GM12872 (cell line): ENCODE results near the gene TRDMT1.

Experiments used
- TF ChIP-seq, protein P1 (sequence below): IDR thresholded peaks from 3 replicates; pipeline ENCODE4 v1.5.1; 2011; ENCODE audit warnings: low read depth, mild to moderate bottlenecking, low read length, moderate library complexity; ENCODE audit not compliant: insufficient read depth

Gene TRDMT1

DNA sequence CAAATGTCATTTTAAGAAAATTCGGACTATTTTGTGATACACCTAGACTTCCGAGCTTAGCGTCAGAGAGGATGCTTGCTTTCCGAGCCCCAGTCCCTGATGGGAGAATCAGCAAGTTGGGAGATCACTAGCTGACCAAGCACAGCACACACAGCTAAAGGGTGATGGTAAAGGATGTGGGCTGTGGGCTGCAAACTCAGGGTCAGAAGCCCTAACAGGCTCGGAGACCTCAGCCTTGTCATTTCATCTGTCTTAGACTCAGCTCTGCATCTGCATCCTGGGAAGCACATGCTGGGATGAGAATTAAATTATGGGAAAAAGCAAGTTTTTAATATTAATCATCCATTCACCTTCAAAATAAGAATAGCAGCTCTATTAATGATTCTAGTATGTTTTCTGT, 75.1 kb downstream of the TRDMT1 start:
- TF ChIP-seq, protein P1, sequence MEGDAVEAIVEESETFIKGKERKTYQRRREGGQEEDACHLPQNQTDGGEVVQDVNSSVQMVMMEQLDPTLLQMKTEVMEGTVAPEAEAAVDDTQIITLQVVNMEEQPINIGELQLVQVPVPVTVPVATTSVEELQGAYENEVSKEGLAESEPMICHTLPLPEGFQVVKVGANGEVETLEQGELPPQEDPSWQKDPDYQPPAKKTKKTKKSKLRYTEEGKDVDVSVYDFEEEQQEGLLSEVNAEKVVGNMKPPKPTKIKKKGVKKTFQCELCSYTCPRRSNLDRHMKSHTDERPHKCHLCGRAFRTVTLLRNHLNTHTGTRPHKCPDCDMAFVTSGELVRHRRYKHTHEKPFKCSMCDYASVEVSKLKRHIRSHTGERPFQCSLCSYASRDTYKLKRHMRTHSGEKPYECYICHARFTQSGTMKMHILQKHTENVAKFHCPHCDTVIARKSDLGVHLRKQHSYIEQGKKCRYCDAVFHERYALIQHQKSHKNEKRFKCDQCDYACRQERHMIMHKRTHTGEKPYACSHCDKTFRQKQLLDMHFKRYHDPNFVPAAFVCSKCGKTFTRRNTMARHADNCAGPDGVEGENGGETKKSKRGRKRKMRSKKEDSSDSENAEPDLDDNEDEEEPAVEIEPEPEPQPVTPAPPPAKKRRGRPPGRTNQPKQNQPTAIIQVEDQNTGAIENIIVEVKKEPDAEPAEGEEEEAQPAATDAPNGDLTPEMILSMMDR = no peak

DNA sequence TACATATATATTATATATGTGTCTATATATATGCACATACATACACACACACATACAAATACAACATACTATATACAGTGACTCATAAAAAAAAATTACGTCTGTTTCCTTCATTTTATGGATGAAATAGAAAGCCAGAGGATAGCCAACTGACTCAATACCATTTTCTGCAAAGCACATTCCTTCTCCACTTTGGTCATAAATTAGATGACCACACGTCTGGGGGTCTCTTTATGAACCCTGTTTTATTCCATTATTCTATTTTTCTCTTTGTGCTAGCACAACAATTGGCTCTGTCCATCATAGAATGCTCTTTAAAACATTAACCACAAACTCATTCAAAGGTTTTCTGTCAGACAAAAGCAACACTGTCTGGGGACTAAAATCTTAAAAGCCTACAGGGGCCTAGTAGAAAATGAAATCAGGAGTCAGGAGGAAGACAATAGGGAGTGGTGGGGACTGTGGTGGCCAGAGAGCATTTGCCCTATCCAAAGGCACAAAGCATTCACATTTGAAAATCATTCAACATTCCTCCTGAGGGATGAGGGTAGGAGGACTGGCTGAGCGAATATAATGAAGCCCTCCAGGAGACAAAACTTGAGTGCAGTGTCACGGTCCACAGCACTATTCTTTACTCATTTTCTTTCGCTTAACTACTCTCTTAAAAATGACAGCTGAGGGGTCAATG, 76.1 kb downstream of the TRDMT1 start:
- TF ChIP-seq, protein P1 = no peak

DNA sequence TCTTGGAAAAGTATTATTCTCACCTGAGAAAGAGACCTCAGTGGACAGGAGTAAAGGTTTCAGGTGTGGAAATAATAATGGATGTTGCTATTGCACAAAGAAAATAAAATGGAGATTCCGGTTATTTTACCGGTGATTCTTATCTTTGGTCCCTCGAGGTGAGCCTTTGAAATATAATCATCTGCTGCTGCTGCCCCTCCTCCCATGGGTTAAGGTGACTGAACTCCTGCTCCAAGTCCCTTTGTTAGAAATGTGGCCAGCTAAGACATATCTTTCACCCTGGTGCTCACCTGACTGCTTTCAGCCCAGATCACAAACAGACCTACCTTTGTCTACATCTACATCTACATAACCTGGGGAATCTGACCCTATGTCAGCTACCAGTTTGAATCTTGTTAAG, 77.5 kb downstream of the TRDMT1 start:
- TF ChIP-seq, protein P1 = no peak

DNA sequence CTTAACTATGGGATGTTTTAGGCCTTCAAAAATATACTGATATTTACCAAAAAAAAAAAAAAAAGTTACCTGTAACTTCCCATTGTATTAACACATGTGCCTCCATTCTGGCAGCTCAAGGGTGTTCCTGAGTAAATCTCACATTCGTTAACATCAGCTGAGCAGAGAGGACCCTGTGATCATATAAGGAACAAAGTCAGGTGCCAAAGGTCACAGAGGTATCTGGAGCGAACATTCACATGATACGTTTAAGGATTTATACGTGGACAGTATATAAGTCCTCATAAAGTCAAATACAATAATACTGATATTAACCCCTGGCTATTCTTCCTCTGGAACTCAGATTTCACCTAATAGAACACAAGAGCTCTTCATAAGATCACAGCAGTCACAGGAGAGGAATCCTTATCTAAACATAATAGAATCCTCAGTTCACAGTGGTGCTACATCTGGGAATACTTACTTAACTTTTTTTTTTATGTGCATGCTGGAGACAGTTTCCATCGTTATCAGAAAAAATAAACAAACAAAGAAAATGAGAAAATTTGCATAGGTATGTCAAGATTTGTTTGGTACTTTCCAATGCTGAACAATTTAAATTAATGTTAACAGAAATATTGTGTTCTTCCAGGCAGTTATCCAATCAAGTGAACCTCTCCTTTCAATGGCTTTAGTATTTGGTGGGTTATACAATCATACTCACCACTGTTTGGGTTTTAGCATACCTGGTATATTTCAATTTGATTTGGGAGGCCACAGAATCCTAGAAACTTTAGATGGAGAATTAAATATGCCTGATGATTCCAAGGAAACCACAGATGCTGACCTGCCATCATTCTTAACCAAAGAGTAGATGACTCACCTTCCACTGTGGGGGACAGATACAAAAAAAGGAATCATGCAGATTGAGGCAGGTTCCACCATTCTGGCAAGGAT, 78.5 kb downstream of the TRDMT1 start:
- TF ChIP-seq, protein P1 = no peak

DNA sequence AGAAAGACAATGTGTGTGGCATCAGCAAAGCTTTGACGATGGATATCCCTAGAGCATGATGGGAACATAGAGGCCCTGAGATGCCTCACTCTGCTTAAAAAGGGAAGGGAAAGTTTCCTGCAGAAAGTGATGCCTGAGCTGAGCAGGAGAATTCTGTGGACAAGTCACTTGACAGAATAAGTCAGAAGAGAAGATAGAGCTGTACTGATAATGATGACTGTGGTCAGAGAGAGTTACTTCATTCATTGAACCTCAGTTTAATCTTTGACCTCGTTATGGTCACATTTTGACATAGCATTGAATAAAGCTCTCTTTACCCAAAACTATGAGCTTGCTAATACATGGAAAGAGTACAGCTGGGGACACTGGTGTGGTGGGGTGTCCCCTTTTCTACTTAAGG, 79.4 kb downstream of the TRDMT1 start:
- TF ChIP-seq, protein P1 = no peak

DNA sequence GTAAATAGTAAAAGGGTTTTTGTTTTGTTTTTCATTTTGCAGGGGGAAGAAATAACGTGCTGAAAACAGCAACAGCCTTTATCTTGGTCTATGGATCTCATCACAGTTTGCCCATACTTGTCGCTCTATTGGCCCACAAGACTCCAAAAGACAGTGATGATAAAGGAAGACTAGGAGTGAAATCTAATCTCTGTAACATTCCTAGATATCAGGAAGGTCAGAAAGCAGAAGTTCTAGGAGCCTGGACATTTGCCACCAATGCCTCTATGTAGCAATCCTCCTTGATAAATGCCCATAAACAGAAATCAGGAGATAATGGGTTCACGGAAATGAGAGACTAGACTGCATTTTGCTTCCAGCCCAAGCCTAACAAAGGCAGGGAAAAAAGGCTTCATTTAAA, 80.8 kb downstream of the TRDMT1 start:
- TF ChIP-seq, protein P1 = no peak

DNA sequence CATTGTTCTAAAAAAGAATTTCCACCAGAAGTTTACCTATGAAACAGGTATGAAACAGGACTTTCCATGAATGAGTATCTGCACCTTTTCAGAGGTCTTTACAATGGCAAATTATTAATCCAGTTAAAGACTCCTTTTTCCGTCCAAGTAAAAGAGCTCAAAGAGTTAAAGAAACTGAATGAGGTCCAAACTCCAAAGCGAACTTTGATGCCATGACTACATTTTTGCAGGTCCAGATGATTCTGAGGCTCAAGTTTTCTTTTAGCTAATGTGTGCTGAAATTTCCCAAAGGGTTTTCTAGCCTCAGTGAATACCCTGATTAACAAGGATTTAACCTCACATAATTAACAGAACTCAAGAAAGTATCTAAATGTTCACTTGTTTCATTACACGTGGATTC, 81.6 kb downstream of the TRDMT1 start:
- TF ChIP-seq, protein P1 = no peak
